IPS-15b (cell line): ENCODE data around the gene BTBD9.

Experiments
- H3K27me3 ChIP-seq: one replicate; pipeline ENCODE4 v1.6.1; 2013; ENCODE audit warnings: low read length; ENCODE audit not compliant: control insufficient read depth, insufficient read depth
- H3K36me3 ChIP-seq: one replicate; pipeline ENCODE4 v1.6.1; 2013; ENCODE audit warnings: low read length; ENCODE audit not compliant: control insufficient read depth, insufficient read depth
- H3K4me1 ChIP-seq: one replicate; pipeline ENCODE4 v1.6.1; 2013; ENCODE audit warnings: mild to moderate bottlenecking, low read length; ENCODE audit not compliant: control insufficient read depth, insufficient read depth
- H3K4me3 ChIP-seq: one replicate; pipeline ENCODE4 v1.5.1; 2013; ENCODE audit warnings: low read depth, low read length
- H3K9ac ChIP-seq: one replicate; pipeline ENCODE4 v1.6.1; 2013; ENCODE audit warnings: low read depth, mild to moderate bottlenecking, low read length
- H3K9me3 ChIP-seq: one replicate; pipeline ENCODE4 v1.6.1; 2013; ENCODE audit warnings: mild to moderate bottlenecking, low read length; ENCODE audit not compliant: control insufficient read depth, insufficient read depth

Gene BTBD9

DNA sequence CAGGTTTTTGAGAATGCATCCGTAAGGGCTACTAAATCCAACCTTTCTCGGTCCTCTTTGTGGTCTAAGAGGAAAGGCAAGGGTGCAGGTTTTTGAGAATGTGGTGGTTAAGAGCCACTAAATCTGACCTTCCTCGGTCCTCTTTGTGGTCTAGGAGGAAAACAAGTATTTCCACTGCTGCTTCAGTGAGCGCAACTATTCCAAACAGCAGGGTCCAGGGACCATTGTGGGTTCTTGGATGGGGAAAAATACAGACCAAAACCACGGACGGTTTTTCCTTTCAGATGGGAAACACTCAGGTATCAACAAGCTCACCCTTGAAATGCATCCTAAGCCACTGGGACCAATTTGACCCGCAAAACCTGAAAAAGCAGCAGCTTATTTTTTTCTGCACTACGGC lies 21.9 kb downstream of the BTBD9 start:
- Histone ChIP-seq H3K36me3 (no peaks in the 10 kb centered on the region), H3K27me3 (no peaks in the 10 kb centered on the region), H3K9ac (no peak overlapping the region), H3K4me3 (no peak overlapping the region), H3K4me1 (peaks cover 6% of the 10 kb centered on the region), H3K9me3 (no peaks in the 10 kb centered on the region)

DNA sequence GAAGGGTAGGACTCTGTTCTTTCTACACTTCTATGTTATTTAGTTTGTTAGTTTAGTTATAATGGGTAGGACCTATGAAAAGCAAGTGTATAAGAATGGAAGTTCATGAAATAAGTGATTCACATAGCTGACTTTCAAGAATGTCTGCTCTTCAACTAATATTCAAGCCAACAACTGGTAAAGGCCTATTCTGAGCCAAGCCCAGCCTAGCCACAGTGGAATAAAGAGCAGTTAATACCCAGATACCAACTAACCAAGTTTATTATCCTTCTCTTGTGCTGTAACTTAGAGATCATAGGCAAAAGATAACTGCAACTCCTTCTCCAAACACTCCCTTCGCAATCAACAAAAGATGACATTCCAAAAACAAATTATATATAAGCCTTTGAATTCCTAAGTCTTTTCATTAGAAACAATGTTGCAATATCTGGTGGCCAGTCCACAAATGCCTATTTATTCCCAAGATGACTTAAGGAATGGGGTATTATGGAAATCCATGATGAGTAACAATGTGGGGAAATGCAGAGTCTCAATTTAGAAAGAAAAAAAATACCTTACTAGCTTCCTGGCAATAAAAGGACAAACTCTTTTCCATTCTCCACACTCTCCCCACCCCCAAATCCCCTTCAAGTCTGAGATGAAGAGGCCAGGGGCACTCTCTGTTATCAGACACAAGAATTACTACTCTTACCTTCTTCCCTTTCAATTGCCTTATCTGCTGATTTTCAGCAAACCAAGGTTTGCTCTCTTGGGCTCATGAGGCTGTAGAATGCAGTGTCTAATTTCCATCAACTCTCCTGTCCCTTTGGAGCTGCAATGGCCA lies 27.4 kb downstream of the BTBD9 start:
- Histone ChIP-seq H3K4me1 (no peaks in the 10 kb centered on the region), H3K9me3 (no peaks in the 10 kb centered on the region), H3K36me3 (no peaks in the 10 kb centered on the region), H3K4me3 (no peak overlapping the region), H3K27me3 (no peaks in the 10 kb centered on the region), H3K9ac (no peak overlapping the region)

DNA sequence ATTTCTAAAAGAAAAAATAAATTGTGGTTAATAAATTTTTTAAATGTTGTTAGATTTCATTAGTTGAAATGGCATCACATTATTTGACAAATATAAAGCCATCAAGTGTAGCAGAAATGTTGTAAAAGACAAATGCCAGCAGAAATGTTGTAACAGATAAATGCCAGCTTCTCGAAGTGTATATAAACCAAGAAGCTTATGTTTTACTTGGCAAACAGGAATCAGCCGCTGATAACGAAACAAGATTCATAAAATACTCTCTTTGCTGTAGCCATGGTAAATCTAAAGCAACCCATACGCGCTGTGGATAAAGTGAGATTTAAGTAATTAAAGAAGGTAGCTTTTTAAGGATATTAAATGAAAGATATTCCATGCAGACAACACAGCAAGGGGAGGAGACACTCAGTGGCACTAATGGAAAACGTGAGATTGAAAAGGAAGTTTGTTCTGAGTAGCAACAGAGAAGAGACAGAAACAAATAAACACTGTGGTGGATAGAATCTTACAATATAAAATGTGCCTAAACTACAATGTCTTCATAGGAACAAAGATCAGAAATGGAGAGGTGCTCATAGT lies 29.6 kb downstream of the BTBD9 start:
- Histone ChIP-seq H3K9ac (no peak overlapping the region), H3K9me3 (no peaks in the 10 kb centered on the region), H3K36me3 (no peaks in the 10 kb centered on the region), H3K4me1 (no peaks in the 10 kb centered on the region), H3K27me3 (no peaks in the 10 kb centered on the region), H3K4me3 (no peak overlapping the region)

DNA sequence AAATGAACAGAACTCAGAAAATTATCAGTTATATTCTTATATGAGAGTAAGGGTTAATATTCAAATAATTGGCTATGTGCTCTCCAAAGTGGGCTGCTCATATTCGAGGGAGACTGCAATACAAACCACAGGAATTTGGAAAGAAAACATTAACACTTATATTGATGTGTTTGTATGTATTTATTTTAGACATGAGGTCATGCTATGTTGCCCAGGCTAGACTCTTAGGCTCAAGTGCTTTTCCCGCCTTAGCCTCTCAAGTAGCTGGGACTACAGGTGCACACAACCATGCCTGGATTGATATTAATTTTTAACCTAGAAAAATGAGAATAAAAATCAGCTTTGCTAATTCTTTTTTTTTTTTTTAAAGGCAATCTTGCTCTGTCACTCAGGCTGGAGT lies 35.0 kb downstream of the BTBD9 start:
- H3K4me3 ChIP-seq, result no peak overlapping the region
- no peaks in the 10 kb centered on the region for H3K36me3 ChIP-seq
- no peak overlapping the region for H3K9ac ChIP-seq
- H3K4me1 ChIP-seq, result no peaks in the 10 kb centered on the region
- H3K9me3 ChIP-seq, result no peaks in the 10 kb centered on the region
- no peaks in the 10 kb centered on the region for H3K27me3 ChIP-seq

DNA sequence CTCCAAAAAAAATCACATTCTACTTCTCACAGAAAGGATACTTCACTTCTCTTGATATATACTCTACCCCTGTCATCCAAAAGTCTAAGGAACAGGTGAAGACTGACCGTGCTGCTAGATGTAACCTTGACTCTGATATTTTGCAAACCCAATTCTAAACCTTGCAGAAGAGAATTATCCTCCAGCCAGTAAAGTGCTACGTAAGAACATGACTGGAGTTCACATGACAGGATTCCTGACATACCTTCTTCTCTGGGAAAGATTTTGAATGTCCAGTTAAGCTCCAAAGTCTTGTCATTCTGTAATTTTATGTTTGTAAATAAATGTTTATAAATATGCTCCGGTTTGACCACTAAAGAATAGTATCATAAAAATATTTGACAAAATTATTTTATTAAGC lies 35.8 kb downstream of the BTBD9 start:
- H3K4me1 ChIP-seq, result no peaks in the 10 kb centered on the region
- H3K27me3 ChIP-seq, result no peaks in the 10 kb centered on the region

DNA sequence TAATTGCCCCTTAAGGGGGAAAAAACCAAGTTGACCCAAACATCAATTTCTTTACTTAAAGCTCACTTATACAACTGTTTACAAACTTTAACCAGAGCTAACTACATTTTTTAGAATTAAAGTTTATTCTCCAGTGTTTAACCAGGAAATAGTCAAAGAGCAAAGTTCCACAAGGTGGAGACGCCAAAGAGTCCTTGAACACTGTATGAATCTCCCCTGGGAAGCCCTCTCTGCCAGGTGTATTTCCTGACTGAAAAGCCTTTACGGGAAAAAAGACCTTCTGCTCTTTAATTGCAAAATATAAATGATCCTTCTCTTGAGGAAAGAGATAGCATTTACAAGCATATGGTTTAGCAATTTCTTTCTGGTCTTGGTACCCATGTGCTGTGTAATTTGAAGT lies 36.2 kb downstream of the BTBD9 start:
- no peaks in the 10 kb centered on the region for H3K4me1 ChIP-seq
- no peaks in the 10 kb centered on the region for H3K27me3 ChIP-seq
- no peaks in the 10 kb centered on the region for H3K9me3 ChIP-seq

More for the DNA sequence above, 35.8 kb downstream of the BTBD9 start:
- Histone ChIP-seq H3K9me3 (no peaks in the 10 kb centered on the region), H3K4me3 (no peak overlapping the region), H3K36me3 (no peaks in the 10 kb centered on the region), H3K9ac (no peak overlapping the region)

DNA sequence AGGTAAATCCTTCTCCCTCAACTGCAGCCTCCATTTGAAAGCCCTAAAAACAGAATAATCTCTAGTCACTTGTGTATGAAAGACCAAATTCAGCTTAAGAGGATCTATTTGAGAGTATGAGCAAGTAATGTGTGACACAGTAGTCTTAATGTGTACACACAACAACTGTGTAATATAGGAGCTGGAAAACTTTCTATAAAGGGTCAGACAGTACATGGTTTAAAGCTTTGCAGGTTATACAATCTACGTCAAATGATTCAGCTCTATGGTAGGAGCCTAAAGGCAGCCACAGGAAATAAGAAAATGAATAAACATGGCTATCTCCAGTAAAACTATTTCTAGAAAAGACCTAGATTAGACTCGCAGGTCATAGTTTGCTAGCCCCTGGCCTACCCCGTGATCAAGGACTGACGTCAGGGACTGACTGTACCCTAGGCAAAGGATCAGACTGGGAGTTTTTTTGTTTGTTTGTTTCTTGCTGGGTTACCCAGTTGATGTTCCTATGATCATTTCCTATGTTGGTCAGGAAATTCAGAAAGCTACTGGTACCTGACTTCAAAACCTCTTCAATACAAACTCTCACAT lies 39.7 kb downstream of the BTBD9 start:
- no peaks in the 10 kb centered on the region for H3K9me3 ChIP-seq
- H3K9ac ChIP-seq, result no peak overlapping the region
- no peaks in the 10 kb centered on the region for H3K4me1 ChIP-seq
- H3K27me3 ChIP-seq, result no peaks in the 10 kb centered on the region
- H3K36me3 ChIP-seq, result no peaks in the 10 kb centered on the region
- H3K4me3 ChIP-seq, result no peak overlapping the region

More for the DNA sequence above, 36.2 kb downstream of the BTBD9 start:
- Histone ChIP-seq H3K9ac (no peak overlapping the region), H3K4me3 (no peak overlapping the region), H3K36me3 (no peaks in the 10 kb centered on the region)

DNA sequence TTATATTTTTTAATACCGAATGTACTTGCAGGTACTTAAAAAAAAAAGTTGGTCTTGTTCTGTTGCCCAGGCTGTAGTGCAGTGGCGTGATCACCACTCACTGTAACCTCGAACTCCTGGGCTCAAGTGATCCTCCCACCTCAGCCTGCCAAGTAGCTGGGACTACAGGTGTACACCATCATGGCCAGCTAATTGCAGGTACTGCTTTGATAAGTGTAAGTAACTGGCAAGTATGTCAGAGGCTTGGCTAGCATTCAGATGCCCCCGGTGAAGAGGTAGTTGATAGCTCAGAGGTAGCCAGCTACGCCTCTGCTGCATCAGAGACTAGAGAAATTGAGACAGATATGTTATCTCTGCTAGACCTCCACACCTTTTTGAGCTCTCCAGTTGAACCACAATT lies 40.5 kb downstream of the BTBD9 start:
- H3K4me1 ChIP-seq, result no peaks in the 10 kb centered on the region
- H3K27me3 ChIP-seq, result no peaks in the 10 kb centered on the region
- H3K36me3 ChIP-seq, result no peaks in the 10 kb centered on the region
- H3K9me3 ChIP-seq, result no peaks in the 10 kb centered on the region
- H3K4me3 ChIP-seq, result no peak overlapping the region
- no peak overlapping the region for H3K9ac ChIP-seq

DNA sequence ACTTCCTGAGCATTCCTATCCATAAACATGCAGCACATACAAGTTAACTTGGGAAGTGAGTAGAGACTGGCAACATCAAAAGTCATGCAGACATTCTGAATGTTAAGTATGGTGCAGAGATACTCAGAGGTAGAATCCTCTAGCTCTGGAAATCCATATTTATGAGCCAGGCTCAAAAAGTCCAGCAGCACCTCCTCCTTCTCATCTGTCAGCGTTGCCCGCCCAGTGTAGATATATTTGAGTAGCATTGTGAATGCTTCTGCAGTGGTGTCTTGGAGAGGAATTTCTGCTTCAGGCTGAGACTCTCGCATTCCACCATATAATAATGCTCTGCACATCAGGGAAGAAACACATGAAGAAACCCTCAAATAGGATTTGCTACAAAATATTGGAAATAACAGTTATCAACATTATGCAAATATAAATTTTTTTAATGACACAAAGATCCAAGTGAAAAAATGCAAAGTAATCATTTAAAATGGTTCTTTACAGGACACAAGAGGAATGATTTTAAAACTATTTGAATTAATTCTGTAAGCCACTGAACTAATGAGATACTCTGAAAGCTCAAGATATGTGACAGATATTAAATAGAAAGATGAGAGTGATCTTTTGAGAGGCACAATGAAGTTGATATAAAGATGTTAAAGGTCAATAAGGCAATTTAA lies 45.6 kb downstream of the BTBD9 start:
- Histone ChIP-seq H3K36me3 (no peaks in the 10 kb centered on the region), H3K9me3 (no peaks in the 10 kb centered on the region), H3K4me3 (no peak overlapping the region), H3K27me3 (no peaks in the 10 kb centered on the region), H3K4me1 (no peaks in the 10 kb centered on the region), H3K9ac (no peak overlapping the region)

DNA sequence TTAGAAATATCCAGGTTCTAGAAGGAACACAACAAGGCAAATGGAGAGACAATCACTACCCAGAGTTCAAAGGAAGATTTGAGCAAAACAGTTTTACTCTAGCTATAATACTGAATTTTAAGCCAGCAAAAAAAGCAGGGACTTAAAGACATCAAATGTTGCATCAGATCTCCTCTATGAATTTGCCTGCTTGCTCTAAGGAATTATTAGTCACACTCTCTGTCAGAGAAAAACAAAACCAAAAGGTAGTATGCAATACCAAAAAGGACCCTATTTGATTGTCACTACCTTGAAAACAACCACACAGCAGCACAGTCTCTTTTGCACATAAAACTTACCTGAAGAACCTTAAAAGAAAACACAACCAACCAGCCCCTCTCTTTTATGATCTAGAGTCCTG lies 46.3 kb downstream of the BTBD9 start:
- H3K4me1 ChIP-seq, result no peaks in the 10 kb centered on the region
- no peaks in the 10 kb centered on the region for H3K27me3 ChIP-seq
- no peak overlapping the region for H3K9ac ChIP-seq
- no peaks in the 10 kb centered on the region for H3K9me3 ChIP-seq
- H3K4me3 ChIP-seq, result no peak overlapping the region
- no peaks in the 10 kb centered on the region for H3K36me3 ChIP-seq

DNA sequence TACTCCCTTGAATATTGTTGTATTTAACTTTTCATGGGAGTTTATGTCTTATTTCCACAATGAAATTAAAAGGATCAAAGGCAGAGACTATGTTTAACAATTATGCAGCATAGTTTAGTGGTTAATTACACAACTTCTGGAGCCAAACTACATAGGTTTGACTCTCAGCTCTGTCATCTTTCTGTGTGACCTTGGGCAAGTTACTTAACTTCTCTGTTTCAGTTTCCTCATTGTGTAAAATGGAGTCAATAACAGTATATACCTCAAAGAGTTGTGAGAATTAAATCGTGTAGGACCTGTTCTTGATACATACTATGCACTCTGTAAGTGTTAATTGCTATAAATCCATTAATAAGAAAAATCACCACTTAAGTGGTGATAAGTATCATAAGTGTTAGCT lies 48.3 kb downstream of the BTBD9 start:
- H3K27me3 ChIP-seq, result no peaks in the 10 kb centered on the region
- H3K9ac ChIP-seq, result no peak overlapping the region
- H3K4me3 ChIP-seq, result no peak overlapping the region
- H3K9me3 ChIP-seq, result no peaks in the 10 kb centered on the region
- no peaks in the 10 kb centered on the region for H3K36me3 ChIP-seq
- no peaks in the 10 kb centered on the region for H3K4me1 ChIP-seq

DNA sequence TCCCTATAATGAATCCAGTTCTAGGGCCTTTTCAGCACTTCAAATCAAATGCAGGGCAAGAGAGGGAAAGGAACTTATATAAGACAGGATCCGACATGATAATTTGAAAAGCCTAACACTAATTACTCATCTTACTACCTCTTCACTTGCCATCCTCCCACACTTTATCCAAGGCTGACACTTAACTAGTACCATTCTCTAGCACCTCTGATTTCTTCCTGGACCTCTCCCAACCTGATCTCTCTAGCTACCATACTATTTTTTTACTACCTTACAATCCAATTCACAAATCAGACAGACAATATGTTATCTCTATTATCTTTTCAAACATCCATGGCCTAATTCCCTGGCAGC lies 50.4 kb downstream of the BTBD9 start:
- Histone ChIP-seq H3K27me3 (no peaks in the 10 kb centered on the region), H3K36me3 (no peaks in the 10 kb centered on the region)

More for the DNA sequence above, 50.4 kb downstream of the BTBD9 start:
- no peak overlapping the region for H3K9ac ChIP-seq
- H3K9me3 ChIP-seq, result no peaks in the 10 kb centered on the region
- H3K4me3 ChIP-seq, result no peak overlapping the region
- no peaks in the 10 kb centered on the region for H3K4me1 ChIP-seq
